ENCODE results near the gene LIN28B. TPM values are rescaled to one million over a fixed set of nuclear protein-coding genes. Genes with fewer than 3 reads are reported as not detected.
A peak's percentile ranks its signal among the peaks of the same experiment; 100 is the strongest.

Gene LIN28B
- total and polyA plus RNA-seq, 2 donors (not counting 1 experiment from before 2014, with no cell fraction given) = not detected

- TF ChIP-seq EZH2 (IDR thresholded peaks at IDR 0.05; ENCODE audit: low read length, missing control alignments) = no peak
- no peak for TF ChIP-seq CTCF (conservative IDR thresholded peaks at IDR 0.05 in 1 of 2, IDR thresholded peaks at IDR 0.05 in 1 of 2; ENCODE audit: low read depth in 1 of 2, low read length in 2 of 2)
- H3K4me3 ChIP-seq (replicated peaks in 1 of 4; ENCODE audit: control extremely low read depth in 1 of 4, insufficient read depth in 1 of 4, low read depth in 3 of 4, low read length in 4 of 4) = no peak overlapping the region
- peaks cover 2% of the 10 kb centered on the region for H3K4me1 ChIP-seq (ENCODE audit: control insufficient read depth, extremely low read depth, insufficient read depth, low read length)
- no peak overlapping the region for H3K9ac ChIP-seq (ENCODE audit: insufficient read depth, low read length)
- H3K79me2 ChIP-seq (ENCODE audit: control insufficient read depth, insufficient read depth, low read length) = no peaks in the 10 kb centered on the region
- H3K9me3 ChIP-seq (ENCODE audit: control insufficient read depth, insufficient read depth, low read depth, low read length) = no peaks in the 10 kb centered on the region
- H4K20me1 ChIP-seq (ENCODE audit: control insufficient read depth, extremely low read depth, insufficient read depth, low read length) = no peaks in the 10 kb centered on the region
- H3K27ac ChIP-seq (ENCODE audit: insufficient read depth, low read length) = no peak overlapping the region
- H3K27me3 ChIP-seq (ENCODE audit: control insufficient read depth, insufficient read depth, low read length) = peaks cover 16% of the 10 kb centered on the region
- DNase-seq (ENCODE audit: low read depth in 2 of 2) = peak; percentile 21 to 25
- no peaks in the 10 kb centered on the region for H3K36me3 ChIP-seq (ENCODE audit: control insufficient read depth, insufficient read depth, low read length)
- no peak overlapping the region for H3K4me2 ChIP-seq (ENCODE audit: extremely low read depth, insufficient read depth, low read length)
- H2AFZ ChIP-seq (ENCODE audit: low read length) = no peak overlapping the region
These were observed 13.1 kb upstream of the LIN28B start for GRCh38 chr6:104943781-104944180.

- Histone ChIP-seq H3K79me2 (ENCODE audit: control insufficient read depth, insufficient read depth, low read length) (no peaks in the 10 kb centered on the region), H3K36me3 (ENCODE audit: control insufficient read depth, insufficient read depth, low read length) (no peaks in the 10 kb centered on the region), H3K9ac (ENCODE audit: insufficient read depth, low read length) (no peak overlapping the region), H3K27ac (ENCODE audit: insufficient read depth, low read length) (no peak overlapping the region), H4K20me1 (ENCODE audit: control insufficient read depth, extremely low read depth, insufficient read depth, low read length) (no peaks in the 10 kb centered on the region), H3K9me3 (ENCODE audit: control insufficient read depth, insufficient read depth, low read depth, low read length) (no peaks in the 10 kb centered on the region), H3K4me2 (ENCODE audit: extremely low read depth, insufficient read depth, low read length) (no peak overlapping the region), H3K27me3 (ENCODE audit: control insufficient read depth, insufficient read depth, low read length) (peaks cover 22% of the 10 kb centered on the region), H2AFZ (ENCODE audit: low read length) (no peak overlapping the region), H3K4me3 (replicated peaks in 1 of 4; ENCODE audit: control extremely low read depth in 1 of 4, insufficient read depth in 1 of 4, low read depth in 3 of 4, low read length in 4 of 4) (no peak overlapping the region), H3K4me1 (ENCODE audit: control insufficient read depth, extremely low read depth, insufficient read depth, low read length) (no peaks in the 10 kb centered on the region)
- no peak for DNase-seq (ENCODE audit: low read depth in 2 of 2)
- TF ChIP-seq CTCF (conservative IDR thresholded peaks at IDR 0.05 in 1 of 2, IDR thresholded peaks at IDR 0.05 in 1 of 2; ENCODE audit: low read depth in 1 of 2, low read length in 2 of 2) = no peak
These were observed 7.7 kb upstream of the LIN28B start for GRCh38 chr6:104949206-104949605.

- no peak overlapping the region for H3K4me2 ChIP-seq (ENCODE audit: extremely low read depth, insufficient read depth, low read length)
These were observed 5.2 kb upstream of the LIN28B start for GRCh38 chr6:104951677-104952076.

More at GRCh38 chr6:104951677-104952076, 5.2 kb upstream of the LIN28B start:
- Histone ChIP-seq H3K9me3 (ENCODE audit: control insufficient read depth, insufficient read depth, low read depth, low read length) (no peaks in the 10 kb centered on the region), H4K20me1 (ENCODE audit: control insufficient read depth, extremely low read depth, insufficient read depth, low read length) (no peaks in the 10 kb centered on the region), H3K27me3 (ENCODE audit: control insufficient read depth, insufficient read depth, low read length) (peaks cover 37% of the 10 kb centered on the region), H3K9ac (ENCODE audit: insufficient read depth, low read length) (no peak overlapping the region), H3K79me2 (ENCODE audit: control insufficient read depth, insufficient read depth, low read length) (no peaks in the 10 kb centered on the region), H3K36me3 (ENCODE audit: control insufficient read depth, insufficient read depth, low read length) (no peaks in the 10 kb centered on the region), H2AFZ (ENCODE audit: low read length) (no peak overlapping the region), H3K27ac (ENCODE audit: insufficient read depth, low read length) (no peak overlapping the region), H3K4me1 (ENCODE audit: control insufficient read depth, extremely low read depth, insufficient read depth, low read length) (no peaks in the 10 kb centered on the region), H3K4me3 (replicated peaks in 1 of 4; ENCODE audit: control extremely low read depth in 1 of 4, insufficient read depth in 1 of 4, low read depth in 3 of 4, low read length in 4 of 4) (no peak overlapping the region)
- DNase-seq (ENCODE audit: low read depth in 2 of 2) = no peak
- TF ChIP-seq EZH2 (IDR thresholded peaks at IDR 0.05; ENCODE audit: low read length, missing control alignments) (no peak), CTCF (conservative IDR thresholded peaks at IDR 0.05 in 1 of 2, IDR thresholded peaks at IDR 0.05 in 1 of 2; ENCODE audit: low read depth in 1 of 2, low read length in 2 of 2) (no peak)
